ELR (cell line): Measurements from ENCODE around the gene CACNA1B.
"Not testable (repeated sequence)": the region's sequence is repeated elsewhere in the genome, so short reads cannot be mapped to it uniquely, and the experiment has no call there.

ENCODE experiments used
- DNase-seq: peaks from one replicate; pipeline ENCODE4 v3.0.0-alpha.2; 2015; ENCODE audit warnings: low read depth

Gene CACNA1B

DNA sequence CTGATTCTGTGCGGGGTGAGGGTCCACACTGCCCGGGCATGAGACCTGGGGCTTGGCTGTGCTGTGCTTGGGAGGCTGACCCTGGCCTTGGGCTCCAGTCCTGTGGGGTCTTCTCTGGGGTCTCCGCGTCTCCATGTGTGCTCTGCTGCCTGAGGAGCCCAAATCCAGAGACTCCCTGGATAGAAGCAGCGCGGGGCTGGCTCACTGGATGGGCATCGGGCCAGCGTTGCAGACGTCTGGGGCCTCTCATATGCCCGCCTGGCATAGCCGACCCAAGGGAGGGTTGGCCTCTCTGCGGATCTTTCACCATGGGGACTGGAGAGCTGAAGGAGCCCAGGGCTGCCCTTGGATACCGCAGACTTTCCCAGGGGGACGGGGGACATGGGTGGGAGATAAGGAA, 12.4 kb downstream of the CACNA1B start:
- DNase-seq: not testable (repeated sequence)

DNA sequence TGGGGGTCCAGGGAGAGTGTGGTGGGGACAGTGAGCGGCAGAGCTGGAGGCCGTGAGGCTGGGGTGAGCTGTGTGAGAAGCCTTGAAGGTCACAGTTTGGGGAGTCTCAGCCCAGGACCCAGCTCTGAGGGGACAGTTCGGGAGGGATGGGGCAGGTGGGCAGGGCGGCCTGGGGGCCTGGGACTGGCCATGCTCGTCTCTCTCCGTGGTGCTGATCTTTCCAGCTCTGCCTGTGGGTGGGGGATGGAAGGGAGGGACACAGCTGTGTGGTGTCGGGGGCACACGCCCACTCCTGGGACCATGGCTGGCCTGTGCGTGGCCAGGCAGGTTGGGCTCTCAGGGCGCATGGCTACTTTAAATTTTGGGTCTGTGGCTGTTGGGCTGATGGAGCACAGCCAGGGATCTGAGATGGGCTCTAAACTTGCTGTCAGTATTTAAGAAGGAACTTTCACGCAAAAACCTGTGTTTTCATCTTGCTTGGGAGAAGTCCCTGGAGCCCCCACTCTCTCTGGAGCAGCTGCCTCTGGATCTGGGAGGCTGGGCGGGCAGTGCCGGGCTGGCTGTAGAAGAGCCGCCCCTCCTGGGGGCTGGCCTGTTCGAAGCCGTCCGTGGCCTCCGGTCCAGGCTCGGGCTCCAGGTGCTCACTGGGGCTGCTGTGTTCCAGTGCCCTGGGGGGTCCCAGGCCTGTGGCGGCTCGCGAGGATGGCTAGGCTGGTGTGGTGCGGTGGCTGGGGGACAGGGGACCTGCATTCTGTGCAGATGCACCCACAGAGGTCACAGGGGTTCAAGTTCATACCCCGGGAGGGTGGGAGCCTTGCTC, 13.4 kb downstream of the CACNA1B start:
- not testable (repeated sequence) for DNase-seq

DNA sequence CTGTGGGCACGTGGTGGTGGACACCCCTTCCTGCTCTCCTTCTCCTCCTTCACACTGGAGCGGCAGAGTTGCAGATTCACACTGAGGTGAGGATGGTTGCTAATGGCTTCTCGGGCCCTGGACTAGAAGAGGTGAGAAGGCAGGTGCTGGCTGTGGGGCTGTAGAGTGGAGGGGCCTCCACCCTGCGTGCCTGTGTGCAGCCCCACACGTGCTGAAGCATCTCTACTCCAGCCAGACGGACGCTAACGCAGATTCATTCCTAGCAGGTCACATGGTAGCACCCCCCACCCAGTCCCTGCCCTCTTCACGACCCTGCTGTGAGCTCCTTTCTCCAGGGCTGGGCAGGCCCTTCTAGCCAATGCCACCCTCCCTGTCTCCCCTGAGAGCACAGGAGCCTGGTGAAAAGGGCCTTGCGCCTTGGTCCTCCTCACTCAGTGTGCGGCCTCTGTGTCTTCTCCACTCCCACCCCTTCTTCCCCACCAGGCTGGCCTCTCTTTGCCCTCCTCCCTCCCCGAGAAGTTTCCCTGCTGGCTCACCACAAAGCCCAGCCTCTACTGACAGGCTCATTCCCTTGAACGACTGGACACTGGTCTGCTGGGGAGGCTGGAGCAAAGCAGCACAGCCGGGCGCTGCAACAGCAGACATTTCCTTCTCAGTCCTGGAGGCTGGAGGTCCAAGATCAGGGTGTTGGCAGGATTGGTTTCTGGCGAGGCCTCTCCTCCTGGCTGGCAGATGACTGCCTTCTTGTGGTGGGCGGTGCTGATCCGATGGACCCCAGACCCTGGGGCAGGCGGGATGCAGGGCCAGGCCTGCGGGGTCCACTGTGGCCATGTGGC, 14.2 kb downstream of the CACNA1B start:
- no peak for DNase-seq

DNA sequence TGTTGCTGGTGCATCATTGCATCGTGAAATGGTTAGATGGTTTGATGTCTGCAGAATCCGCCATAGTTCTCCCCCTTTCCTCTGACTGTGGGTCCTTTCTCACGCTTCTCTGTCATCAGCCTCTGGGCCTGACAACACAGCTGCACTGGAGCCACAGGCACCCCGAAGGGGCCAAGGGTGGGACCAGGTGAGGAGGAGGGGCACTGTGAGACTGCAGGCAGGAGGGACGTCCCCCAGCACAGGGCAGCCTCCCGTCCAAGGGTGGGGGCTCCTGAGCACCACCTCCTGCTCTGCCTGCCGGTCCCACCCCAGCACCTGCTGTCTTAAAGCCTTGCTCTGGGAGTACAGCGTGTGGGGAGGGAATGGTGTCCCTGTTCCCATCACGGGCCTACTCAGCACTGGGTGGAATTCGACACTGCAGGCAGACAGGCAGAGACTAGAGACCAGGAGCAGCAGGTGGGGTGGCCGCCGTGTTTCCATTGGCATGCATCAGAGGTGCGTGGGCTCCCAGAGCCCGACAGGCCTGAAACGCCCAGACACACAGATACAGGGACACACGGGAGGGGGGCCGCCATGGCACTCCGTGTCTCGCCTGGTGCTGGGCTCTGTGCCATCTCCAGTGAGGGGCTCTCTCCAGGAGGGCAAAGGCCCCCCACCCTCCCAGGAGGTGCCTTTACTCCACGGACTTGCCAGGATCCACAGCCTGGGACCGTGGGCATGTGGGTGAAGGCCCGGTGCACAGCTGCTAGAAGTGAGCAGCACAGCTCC, 15.0 kb downstream of the CACNA1B start:
- no peak for DNase-seq

GRCh38 chr9:137893670-137894069, 16.1 kb downstream of the CACNA1B start:
- DNase-seq: no peak

DNA sequence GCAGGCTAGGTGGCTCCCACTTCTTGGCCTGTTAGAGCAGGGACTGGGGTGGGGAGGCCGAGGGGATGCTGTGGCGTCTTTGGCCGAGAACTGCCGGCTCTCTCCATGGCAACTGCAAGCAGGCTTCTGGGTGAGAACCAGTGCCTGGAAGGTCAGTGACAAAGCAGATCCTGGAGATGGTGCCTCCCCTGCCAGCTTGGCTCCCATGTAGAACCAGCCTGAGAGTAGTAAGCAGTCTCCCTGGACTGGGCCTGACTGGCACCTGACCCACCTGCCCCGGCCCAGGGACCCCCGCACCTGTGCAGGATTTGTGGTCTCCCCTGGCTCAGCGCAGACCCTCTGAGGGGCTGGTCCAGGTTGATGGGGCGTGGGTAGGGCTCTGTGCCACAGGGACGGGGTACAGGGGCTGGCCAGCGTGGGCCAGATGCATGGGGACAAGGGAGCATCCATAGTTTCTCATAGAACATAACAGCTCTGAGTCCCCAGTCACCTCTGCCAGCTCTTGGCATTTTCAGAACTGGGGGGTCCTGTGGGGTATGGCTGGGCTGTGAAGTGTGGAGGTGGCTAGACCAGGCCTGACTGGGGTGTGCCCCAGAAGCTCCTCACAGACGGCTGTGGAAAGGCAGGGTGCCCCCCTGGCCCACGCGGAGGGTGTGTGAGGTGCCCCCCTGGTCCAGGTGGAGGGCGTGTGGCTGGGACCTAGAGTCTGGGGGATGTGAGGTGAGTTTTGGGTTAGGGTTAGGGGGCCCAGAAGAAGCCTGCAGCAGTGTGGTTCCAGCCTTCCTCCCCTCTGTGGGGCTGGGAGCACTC, 22.2 kb downstream of the CACNA1B start:
- DNase-seq: no peak

- DNase-seq: no peak
Observed at GRCh38 chr9:137900584-137901310, 23.2 kb downstream of the CACNA1B start.

GRCh38 chr9:137902646-137903045, 25.1 kb downstream of the CACNA1B start:
- no peak for DNase-seq

- no peak for DNase-seq
Observed at GRCh38 chr9:137905740-137906139, 28.2 kb downstream of the CACNA1B start.

DNA sequence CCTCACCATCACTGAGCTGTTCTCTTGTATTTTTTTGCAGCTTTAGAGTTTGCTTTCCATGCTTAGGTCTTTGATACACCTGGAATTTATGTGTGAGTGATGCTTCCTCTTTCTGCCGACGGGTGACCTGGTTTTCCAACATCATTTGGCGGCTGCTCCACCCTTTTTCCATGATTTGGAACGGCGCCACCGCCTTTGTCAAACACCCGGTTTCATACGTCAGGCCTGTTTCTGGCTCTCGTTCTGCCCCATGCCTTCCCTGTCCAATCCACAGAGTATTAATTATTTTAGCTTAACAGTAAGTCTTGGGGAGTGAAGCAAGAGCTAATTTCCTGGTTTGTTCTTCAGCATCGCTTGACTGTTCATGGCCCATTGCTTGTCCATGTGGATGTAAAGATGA, 30.2 kb downstream of the CACNA1B start:
- DNase-seq: no peak

DNA sequence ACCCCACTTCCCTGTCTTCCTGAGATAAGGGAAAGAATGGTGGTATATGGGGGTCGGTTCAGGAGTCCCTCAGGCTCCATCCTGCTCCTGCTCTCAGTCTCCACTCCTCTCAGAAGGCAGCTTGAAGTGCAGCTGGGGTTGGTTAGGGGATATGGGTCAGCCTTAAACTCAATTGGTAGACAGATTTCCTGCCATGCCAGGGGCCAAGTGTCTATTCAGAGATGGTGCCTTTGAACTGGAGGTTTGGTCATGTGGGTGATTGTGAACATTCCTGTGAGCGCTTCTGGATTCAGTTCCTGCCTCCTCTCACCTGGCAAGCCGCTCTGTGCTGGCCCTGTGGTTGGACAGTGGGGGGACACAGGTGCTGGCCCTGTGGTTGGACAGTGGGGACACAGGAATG, 35.1 kb downstream of the CACNA1B start:
- no peak for DNase-seq

DNA sequence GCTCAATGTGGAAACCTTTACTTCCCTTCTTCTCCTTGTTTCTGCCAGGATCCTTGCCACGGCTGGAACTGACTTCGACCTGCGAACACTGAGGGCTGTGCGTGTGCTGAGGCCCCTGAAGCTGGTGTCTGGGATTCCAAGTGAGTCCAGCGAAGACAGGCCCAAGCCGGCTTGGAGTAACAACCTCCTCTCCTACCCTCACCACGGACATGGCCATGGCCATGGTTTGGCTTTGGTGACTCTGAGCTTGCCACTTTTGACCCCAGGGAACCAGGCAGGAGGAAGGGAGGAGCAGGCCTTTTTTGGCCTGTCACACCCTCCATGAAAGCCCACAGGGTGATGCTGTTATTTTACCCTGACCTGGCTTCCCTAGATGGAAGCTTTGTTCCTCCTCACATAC, 35.5 kb downstream of the CACNA1B start:
- no peak for DNase-seq

- no peak for DNase-seq
Observed at GRCh38 chr9:137913771-137914767, 36.5 kb downstream of the CACNA1B start.

- DNase-seq: no peak
Observed at GRCh38 chr9:137916540-137916939, 39.0 kb downstream of the CACNA1B start.

- DNase-seq: no peak
Observed at GRCh38 chr9:137917116-137917515, 39.5 kb downstream of the CACNA1B start.

GRCh38 chr9:137917795-137918194, 40.2 kb downstream of the CACNA1B start:
- no peak for DNase-seq

- DNase-seq: no peak
Observed at GRCh38 chr9:137918331-137919094, 40.9 kb downstream of the CACNA1B start.

- DNase-seq: no peak
Observed at GRCh38 chr9:137919095-137919465, 41.5 kb downstream of the CACNA1B start.

DNA sequence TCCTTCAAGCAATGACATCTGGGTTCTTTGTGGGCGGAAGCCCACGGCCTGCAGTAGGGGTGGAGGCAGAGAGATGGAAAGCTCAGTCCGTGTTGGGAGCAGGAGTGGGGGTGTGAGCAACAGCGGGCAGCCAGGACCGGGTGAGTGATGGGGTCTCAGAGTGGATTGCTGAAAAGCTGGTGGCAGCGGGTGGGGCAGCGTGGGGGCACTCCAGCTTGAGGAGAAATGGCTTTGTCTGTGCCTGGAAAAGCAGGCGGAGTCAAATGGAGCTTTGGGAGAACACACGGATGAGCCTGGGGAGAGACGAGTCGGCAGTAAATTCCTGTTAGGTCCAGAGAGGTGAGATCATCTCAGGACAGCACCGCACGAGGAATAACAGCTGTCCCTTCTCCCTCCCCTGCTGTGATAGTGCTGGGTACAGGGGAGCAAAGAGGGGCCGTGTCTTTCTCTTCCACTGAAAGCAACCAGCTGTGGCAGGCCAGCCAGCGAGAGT, 42.1 kb downstream of the CACNA1B start:
- no peak for DNase-seq
